PC-9 (cell line): Measurements from ENCODE around the gene CAPN1. TPM values are rescaled to one million over a fixed set of nuclear protein-coding genes. Genes with fewer than 3 reads are reported as not detected.

Source experiments
- BruUV-seq: library from RNA; stranded (reverse); fragments of 400-500 nt; replicated peaks from 2 replicates; lab custom pipeline; 2021; lab: Mats Ljungman, UMichigan
- CTCF ChIA-PET: fragments of 300-600 bp; sonication (Branson Sonifier 250); formaldehyde crosslinking; loops from one replicate; lab custom pipeline; 2022; ENCODE audit warnings: antibody characterized with exemption; lab: Charles Lee
- POLR2A ChIA-PET: fragments of 300-600 bp; sonication (Branson Sonifier 250); formaldehyde crosslinking; loops from one replicate; lab custom pipeline; 2022; ENCODE audit warnings: antibody characterized with exemption; ENCODE audit not compliant: unreplicated experiment; lab: Charles Lee
- DNase-seq, 2 experiments: peaks; one replicate each; pipeline versions ENCODE4 v3.0.0 to v3.0.0-alpha.2; 2015 to 2022; ENCODE audit warnings: mixed read lengths in 1 of 2
- H2AFZ ChIP-seq: fragments of 200-600 bp; sonication (generic); 2 replicates; pipeline ENCODE4 v1.8.1; 2017; ENCODE audit warnings: antibody characterized with exemption
- H3F3A ChIP-seq: fragments of 200-600 bp; sonication (generic); 2 replicates; pipeline ENCODE4 v1.8.1; 2017; ENCODE audit warnings: antibody characterized with exemption, mild to moderate bottlenecking, low read depth; ENCODE audit not compliant: insufficient read depth
- H3K27ac ChIP-seq: fragments of 200-600 bp; sonication (generic); 2 replicates; pipeline ENCODE4 v1.6.1; 2016; ENCODE audit warnings: mixed run types
- H3K27me3 ChIP-seq: fragments of 200-600 bp; sonication (generic); 2 replicates; pipeline ENCODE4 v1.6.1; 2016; ENCODE audit warnings: low read depth, mixed run types; ENCODE audit not compliant: insufficient read depth
- H3K36me3 ChIP-seq: fragments of 200-600 bp; sonication (generic); 2 replicates; pipeline ENCODE4 v1.6.1; 2016; ENCODE audit warnings: low read depth, mixed run types
- H3K4me1 ChIP-seq: fragments of 200-600 bp; sonication (generic); replicated peaks from 2 replicates; pipeline ENCODE4 v1.6.1; 2016; ENCODE audit warnings: mixed run types; ENCODE audit not compliant: insufficient read depth
- H3K4me2 ChIP-seq: fragments of 200-600 bp; sonication (generic); 2 replicates; pipeline ENCODE4 v1.6.1; 2017; ENCODE audit warnings: mixed run types
- H3K4me3 ChIP-seq: fragments of 200-600 bp; sonication (generic); 2 replicates; pipeline ENCODE4 v1.6.1; 2016; ENCODE audit warnings: mixed run types
- H3K79me2 ChIP-seq: fragments of 200-600 bp; sonication (generic); 2 replicates; pipeline ENCODE4 v1.6.1; 2017; ENCODE audit warnings: low read depth, mixed run types
- H3K9me2 ChIP-seq: fragments of 200-600 bp; sonication (generic); 2 replicates; pipeline ENCODE4 v1.8.1; 2017; ENCODE audit warnings: mild to moderate bottlenecking; ENCODE audit not compliant: insufficient read depth
- H3K9me3 ChIP-seq: fragments of 200-600 bp; sonication (generic); 2 replicates; pipeline ENCODE4 v1.8.1; 2016; ENCODE audit warnings: low read depth; ENCODE audit not compliant: insufficient read depth
- H4K20me1 ChIP-seq: fragments of 200-600 bp; sonication (generic); 2 replicates; pipeline ENCODE4 v1.8.1; 2017; ENCODE audit not compliant: insufficient read depth
- EZH2 ChIP-seq: fragments of 200-600 bp; sonication (generic); IDR thresholded peaks from 2 replicates; pipeline ENCODE4 v1.8.0; 2017; ENCODE audit warnings: antibody characterized with exemption, low read depth
- intact Hi-C: fragments of 100-400 bp; cut with micrococcal nuclease; formaldehyde crosslinking; loops from one replicate; pipeline ENCODE4 v1.10.0; 2022; ENCODE audit not compliant: unreplicated experiment
- total RNA-seq: library from RNA; stranded (reverse); gene quantifications from 2 replicates; pipeline ENCODE4 v1.2.3, GENCODE V29; 2021
- TF ChIP-seq, protein P1 (sequence below): fragments of 200-600 bp; sonication (generic); conservative IDR thresholded peaks from 2 replicates; pipeline ENCODE4 v1.6.1; 2017; ENCODE audit warnings: mixed run types, antibody characterized with exemption, mild to moderate bottlenecking, moderate library complexity

CAPN1 gene
- total RNA-seq, 1 experiment from 2014 or later = 559 TPM

DNA sequence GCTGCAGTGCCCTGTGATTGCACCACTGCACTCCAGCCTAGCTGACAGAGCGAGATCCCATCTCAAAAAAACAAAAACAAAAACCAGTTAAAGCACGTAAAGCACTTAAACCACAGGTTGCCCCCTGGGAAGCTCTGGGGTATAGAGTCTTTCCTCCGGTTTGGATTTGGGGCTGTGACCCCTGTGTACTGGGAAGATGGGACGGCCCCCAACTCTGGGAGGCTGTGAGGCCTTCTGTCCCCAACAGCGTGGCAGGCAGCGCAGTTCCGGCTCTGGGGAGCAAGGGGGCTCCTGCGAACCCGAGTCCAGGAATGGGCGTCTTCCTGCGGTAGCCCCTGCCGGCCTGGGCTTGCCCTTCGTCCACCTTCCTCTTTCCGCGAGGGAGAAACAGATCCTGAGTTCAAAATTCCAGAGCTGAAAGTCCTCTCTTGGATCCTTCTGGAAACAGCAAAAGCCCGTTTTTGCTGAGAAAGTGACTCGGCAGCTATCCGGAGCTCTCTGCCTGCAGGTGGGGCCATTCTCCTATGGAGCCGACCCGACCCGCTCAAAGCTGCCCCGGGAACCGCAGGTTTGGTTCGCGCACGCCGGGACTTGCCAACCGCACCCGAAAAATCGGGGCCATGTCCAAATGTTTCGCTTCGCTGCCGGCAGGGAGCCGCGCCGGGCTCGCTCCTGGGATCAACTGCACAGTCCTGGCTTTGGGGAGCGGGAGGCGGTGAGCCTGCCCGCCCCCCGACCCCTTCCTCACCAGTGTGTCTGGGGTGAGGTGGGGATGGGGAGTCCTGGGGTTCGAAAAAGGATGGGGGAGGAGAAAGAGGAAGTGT lies 43.8 kb downstream of the CAPN1 start:
- no peak for TF ChIP-seq EZH2
- TF ChIP-seq, protein P1, sequence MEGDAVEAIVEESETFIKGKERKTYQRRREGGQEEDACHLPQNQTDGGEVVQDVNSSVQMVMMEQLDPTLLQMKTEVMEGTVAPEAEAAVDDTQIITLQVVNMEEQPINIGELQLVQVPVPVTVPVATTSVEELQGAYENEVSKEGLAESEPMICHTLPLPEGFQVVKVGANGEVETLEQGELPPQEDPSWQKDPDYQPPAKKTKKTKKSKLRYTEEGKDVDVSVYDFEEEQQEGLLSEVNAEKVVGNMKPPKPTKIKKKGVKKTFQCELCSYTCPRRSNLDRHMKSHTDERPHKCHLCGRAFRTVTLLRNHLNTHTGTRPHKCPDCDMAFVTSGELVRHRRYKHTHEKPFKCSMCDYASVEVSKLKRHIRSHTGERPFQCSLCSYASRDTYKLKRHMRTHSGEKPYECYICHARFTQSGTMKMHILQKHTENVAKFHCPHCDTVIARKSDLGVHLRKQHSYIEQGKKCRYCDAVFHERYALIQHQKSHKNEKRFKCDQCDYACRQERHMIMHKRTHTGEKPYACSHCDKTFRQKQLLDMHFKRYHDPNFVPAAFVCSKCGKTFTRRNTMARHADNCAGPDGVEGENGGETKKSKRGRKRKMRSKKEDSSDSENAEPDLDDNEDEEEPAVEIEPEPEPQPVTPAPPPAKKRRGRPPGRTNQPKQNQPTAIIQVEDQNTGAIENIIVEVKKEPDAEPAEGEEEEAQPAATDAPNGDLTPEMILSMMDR = no peak
- intact Hi-C loops = no loop called here
- no peak for DNase-seq
- Histone ChIP-seq H3K27me3 (no peaks in the 10 kb centered on the region), H3K4me3 (no peak overlapping the region), H3K4me1 (peaks cover 12% of the 10 kb centered on the region), H3K27ac (no peak overlapping the region), H3F3A (peaks cover 71% of the 10 kb centered on the region), H3K4me2 (no peak overlapping the region), H2AFZ (no peak overlapping the region), H3K79me2 (peaks cover 9% of the 10 kb centered on the region), H3K9me3 (no peaks in the 10 kb centered on the region), H3K9me2 (no peaks in the 10 kb centered on the region), H3K36me3 (peaks cover 27% of the 10 kb centered on the region; the same call in 1 of the 2 replicates), H4K20me1 (peaks cover 27% of the 10 kb centered on the region)
- ChIA-PET POLR2A (interaction anchor here (0.5 kb wide), 1 partner anchor 104 kb away, joined by 3 read pairs; the partner anchor contains the start of genes FAU and MRPL49), CTCF (interaction anchor here (0.7 kb wide), 2 partner anchors 26 to 378 kb away, joined by 3 to 6 read pairs; no protein-coding TSS in a partner anchor)
- no TSS peak for BruUV-seq

DNA sequence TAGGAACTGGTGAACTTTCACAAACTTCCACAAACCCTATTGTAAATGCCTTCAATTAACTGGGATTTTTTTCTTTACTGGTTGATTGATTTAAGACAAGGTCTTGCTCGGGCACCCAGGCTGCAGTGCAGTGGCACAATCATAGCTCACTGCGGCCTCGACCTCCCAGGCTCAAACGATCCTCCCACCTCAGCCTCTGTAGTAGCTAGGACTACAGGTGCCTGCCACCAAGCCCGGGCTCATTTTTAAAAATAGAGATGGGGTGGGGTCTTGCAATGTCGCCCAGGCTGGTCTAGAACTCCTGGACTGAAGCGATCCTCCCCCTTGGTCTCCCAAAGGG lies 44.3 kb downstream of the CAPN1 start:
- no peak overlapping the region for H2AFZ ChIP-seq
- H3K27me3 ChIP-seq = no peaks in the 10 kb centered on the region
- TF ChIP-seq, protein P1 = no peak
- TF ChIP-seq EZH2 = no peak
- no peak overlapping the region for H3K4me2 ChIP-seq
- H3K36me3 ChIP-seq = peaks cover 27% of the 10 kb centered on the region; the same call in 1 of the 2 replicates
- peaks cover 72% of the 10 kb centered on the region for H3F3A ChIP-seq
- ChIA-PET CTCF (no interaction called here), POLR2A (no interaction called here)
- intact Hi-C loops = no loop called here
- no peaks in the 10 kb centered on the region for H3K9me2 ChIP-seq
- no peak for DNase-seq
- H3K4me1 ChIP-seq = peaks cover 12% of the 10 kb centered on the region
- H4K20me1 ChIP-seq = peaks cover 21% of the 10 kb centered on the region
- no peaks in the 10 kb centered on the region for H3K9me3 ChIP-seq
- H3K4me3 ChIP-seq = no peak overlapping the region
- no peak overlapping the region for H3K27ac ChIP-seq
- no TSS peak for BruUV-seq
- peaks cover 3% of the 10 kb centered on the region for H3K79me2 ChIP-seq

DNA sequence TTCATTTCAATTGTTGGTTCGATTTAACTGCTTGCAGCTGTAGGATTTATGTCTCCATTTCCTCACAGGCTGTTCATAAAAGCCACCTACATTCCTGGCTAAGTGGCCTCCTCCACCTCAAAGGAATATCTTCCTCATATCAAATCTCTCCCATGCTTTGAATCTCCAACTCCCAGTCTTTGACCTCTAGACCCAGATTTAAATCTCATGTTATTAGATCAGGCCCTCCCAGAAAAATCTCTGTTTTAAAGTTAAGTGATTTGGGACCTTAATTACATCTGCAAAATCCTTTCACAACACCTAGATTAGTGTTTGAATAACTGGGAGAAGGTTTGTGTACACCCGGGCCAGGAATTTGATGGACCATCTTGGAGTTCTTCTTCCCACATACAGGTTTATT lies 46.2 kb downstream of the CAPN1 start:
- CTCF ChIA-PET = no interaction called here
- POLR2A ChIA-PET = no interaction called here
- intact Hi-C loops = no loop called here

More for the DNA sequence above, 46.2 kb downstream of the CAPN1 start:
- Histone ChIP-seq H3K27me3 (no peaks in the 10 kb centered on the region), H3K36me3 (peaks cover 32% of the 10 kb centered on the region; the same call in 1 of the 2 replicates), H3K9me3 (no peaks in the 10 kb centered on the region), H3K4me2 (no peak overlapping the region), H3K27ac (no peak overlapping the region), H3K4me3 (no peak overlapping the region), H3K4me1 (peaks cover 23% of the 10 kb centered on the region), H2AFZ (no peak overlapping the region), H3F3A (peaks cover 79% of the 10 kb centered on the region), H3K9me2 (no peaks in the 10 kb centered on the region), H3K79me2 (no peaks in the 10 kb centered on the region), H4K20me1 (peaks cover 17% of the 10 kb centered on the region; the same call in 1 of the 2 replicates)
- no TSS peak for BruUV-seq
- no peak for DNase-seq
- TF ChIP-seq EZH2 = no peak
- TF ChIP-seq, protein P1 = no peak
